Panc1 (cell line): ENCODE measurements around the gene C13orf46.

Source experiments
- CTCF ChIP-seq: fragments of 450-650 bp; IDR thresholded peaks from 2 replicates; pipeline ENCODE4 v1.5.1; 2017; ENCODE audit warnings: mild to moderate bottlenecking
- POLR2AphosphoS5 ChIP-seq: IDR thresholded peaks from 2 replicates; pipeline ENCODE4 v1.6.1; 2012; ENCODE audit warnings: mild to moderate bottlenecking, low read depth, low read length, moderate library complexity
- REST ChIP-seq, 2 experiments: IDR thresholded peaks; 2 replicates each; pipeline ENCODE4 v1.6.1; 2011 to 2012; ENCODE audit warnings: low read depth in 2 of 2, control low read depth in 1 of 2, low read length in 1 of 2, mild to moderate bottlenecking in 1 of 2, moderate library complexity in 1 of 2; ENCODE audit not compliant: insufficient read depth in 1 of 2
- SIN3A ChIP-seq: IDR thresholded peaks from 2 replicates; pipeline ENCODE4 v1.6.1; 2012; ENCODE audit warnings: low read depth, mild to moderate bottlenecking, low read length, moderate library complexity, borderline replicate concordance; ENCODE audit not compliant: insufficient read depth
- TCF7L2 ChIP-seq: IDR thresholded peaks from 2 replicates; pipeline ENCODE4 v1.6.1; 2011; ENCODE audit warnings: mild to moderate bottlenecking, low read depth, low read length, inconsistent platforms

- no peak for TF ChIP-seq CTCF
- TF ChIP-seq POLR2AphosphoS5, result no peak
- no peak for TF ChIP-seq REST (IDR thresholded peaks at IDR 0.05; ENCODE audit: insufficient read depth in 1 of 2, low read depth in 2 of 2, low read length in 1 of 2)
- TF ChIP-seq SIN3A, result no peak
- TF ChIP-seq TCF7L2, result no peak
Measured at GRCh38 chr13:113965383-113965874, 8.4 kb downstream of the C13orf46 start.
